AG04449 (cell line): Measurements from ENCODE around the gene SPAG9.

Source experiments
- CTCF ChIA-PET: fragments of 350-600 bp; formaldehyde crosslinking; extraction: SDS; loops from one replicate; lab custom pipeline; 2021; ENCODE audit warnings: antibody characterized with exemption; lab: Yijun Ruan, JAX
- POLR2A ChIA-PET: fragments of 400-600, 350-600 bp; formaldehyde crosslinking; extraction: SDS; loops from one replicate; lab custom pipeline; 2020; ENCODE audit warnings: antibody characterized with exemption, inconsistent platforms; lab: Yijun Ruan, JAX
- DNase-seq: peaks from one replicate; pipeline ENCODE4 v3.0.0-alpha.2; 2010; ENCODE audit warnings: low read depth, low spot score
- H3K4me3 ChIP-seq: 2 replicates; pipeline ENCODE4 v1.5.1; 2011; ENCODE audit warnings: low read depth, mild to moderate bottlenecking, control low read depth, low read length
- CTCF ChIP-seq: IDR thresholded peaks from one replicate; pipeline ENCODE4 v1.5.1; 2011; ENCODE audit warnings: mild to moderate bottlenecking, moderate library complexity, low read length, control low read depth, inconsistent platforms; ENCODE audit not compliant: insufficient read depth; ENCODE audit errors: missing control alignments

SPAG9 gene

GRCh38 chr17:50952889-50953288 lies 167.8 kb downstream of the SPAG9 start:
- CTCF ChIA-PET, result interaction anchor here (0.9 to 21.7 kb wide), 4 partner anchors 96 to 172 kb away, joined by 3 to 758 read pairs (median 34); partner anchors contain the start of gene TOB1
- TF ChIP-seq CTCF, result no peak
- POLR2A ChIA-PET, result interaction anchor here (8.2 kb wide), 1 partner anchor 88 kb away, joined by 126 read pairs; the partner anchor contains the start of gene TOB1
- H3K4me3 ChIP-seq, result no peak overlapping the region
- no peak for DNase-seq

GRCh38 chr17:50952013-50952412 lies 168.7 kb downstream of the SPAG9 start:
- TF ChIP-seq CTCF, result no peak
- no peak overlapping the region for H3K4me3 ChIP-seq
- POLR2A ChIA-PET, result interaction anchor here (8.2 kb wide), 1 partner anchor 87 kb away, joined by 126 read pairs; the partner anchor contains the start of gene TOB1
- DNase-seq, result no peak
- CTCF ChIA-PET, result interaction anchor here (0.9 to 21.7 kb wide), 5 partner anchors 12 to 167 kb away, joined by 3 to 758 read pairs (median 5); partner anchors contain the start of gene TOB1

GRCh38 chr17:50949989-50950877 lies 170.4 kb downstream of the SPAG9 start:
- TF ChIP-seq CTCF, result peak; percentile 79
- ChIA-PET POLR2A (interaction anchor here (0.6 to 8.2 kb wide), 3 partner anchors 19 to 1273 kb away, joined by 3 to 126 read pairs (median 6); partner anchors contain the start of gene TOB1), CTCF (interaction anchor here (0.5 to 21.7 kb wide), 17 partner anchors 7 to 467 kb away, joined by 3 to 758 read pairs (median 5); partner anchors contain the start of genes NME1 and TOB1)
- H3K4me3 ChIP-seq, result peak overlapping the region; percentile 23; the same call in 1 of the 2 replicates
- DNase-seq, result peak; percentile 63

- no peak for TF ChIP-seq CTCF
- ChIA-PET POLR2A (interaction anchor here (0.5 to 8.2 kb wide), 5 partner anchors 18 to 1272 kb away, joined by 3 to 126 read pairs (median 6); partner anchors contain the start of gene TOB1), CTCF (interaction anchor here (0.5 to 21.7 kb wide), 17 partner anchors 8 to 466 kb away, joined by 3 to 758 read pairs (median 5); partner anchors contain the start of genes NME1 and TOB1)
- H3K4me3 ChIP-seq, result no peak overlapping the region
- no peak for DNase-seq
Observed at GRCh38 chr17:50949128-50949988, 171.3 kb downstream of the SPAG9 start.

- CTCF ChIA-PET, result interaction anchor here (0.9 to 21.7 kb wide), 8 partner anchors 9 to 165 kb away, joined by 3 to 758 read pairs (median 10); partner anchors contain the start of gene TOB1
- no peak for TF ChIP-seq CTCF
- POLR2A ChIA-PET, result interaction anchor here (1.1 to 3.1 kb wide), 2 partner anchors 18 to 83 kb away, joined by 3 to 24 read pairs; partner anchors contain the start of gene TOB1
- no peak for DNase-seq
- H3K4me3 ChIP-seq, result no peak overlapping the region
Observed at GRCh38 chr17:50948711-50949110, 172.0 kb downstream of the SPAG9 start.
